ENCODE results near the gene LRRC34. TPM values are rescaled to one million over a fixed set of nuclear protein-coding genes. Genes with fewer than 3 reads are reported as not detected.

Gene LRRC34
- total and polyA plus RNA-seq, 9 of the 15 experiments (the other 6 are each of a cell fraction or from before 2014, with no cell fraction given), result 0.17 to 0.30 TPM; not detected in 7

DNA sequence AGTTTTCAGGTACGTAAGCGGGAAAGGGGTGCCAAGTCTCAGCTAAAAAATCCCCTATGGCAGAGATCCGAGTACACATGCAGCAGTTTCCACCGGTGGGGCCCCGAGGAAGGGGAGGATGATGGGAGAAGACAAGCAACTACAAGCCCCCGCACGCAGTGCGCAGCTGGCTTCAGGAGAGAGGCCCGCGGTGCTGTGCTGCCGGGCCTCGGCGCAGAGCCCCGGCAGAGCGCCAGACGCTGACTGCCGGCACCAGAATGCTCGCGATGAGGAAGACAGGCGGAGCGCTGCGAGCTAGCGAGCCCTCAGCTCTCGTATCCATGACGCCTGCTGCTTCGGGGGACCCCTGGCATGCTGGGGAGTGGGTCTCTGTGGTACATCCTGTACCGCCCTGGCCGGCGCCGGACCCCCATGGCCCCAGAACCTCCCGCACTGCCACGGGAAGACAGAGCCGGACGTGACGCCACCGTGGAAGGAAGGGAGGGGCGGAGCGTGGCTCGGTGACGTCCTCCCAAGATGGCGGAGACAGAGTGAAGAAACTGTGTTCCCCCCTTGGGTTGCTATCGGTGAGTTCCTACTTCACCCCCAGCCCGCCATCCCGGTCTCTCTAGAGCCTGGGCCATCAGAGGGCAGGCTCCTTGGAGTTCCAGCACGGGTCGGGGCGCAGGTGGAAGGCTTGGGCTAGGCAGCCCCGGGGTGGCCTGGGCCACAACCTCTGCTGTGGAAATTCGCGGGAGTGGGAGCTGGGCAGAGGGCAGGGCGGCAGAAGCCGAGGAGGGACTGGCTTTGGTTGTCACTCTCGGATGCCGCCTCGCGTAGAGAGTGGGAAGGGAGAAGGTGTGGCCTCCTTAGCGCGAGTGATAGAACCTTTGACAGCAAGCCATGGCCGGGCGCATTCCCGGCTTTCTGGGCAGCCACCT, 39.5 kb downstream of the LRRC34 start, which contains the start of gene MYNN (continued):
- TF ChIP-seq HBP1 (CRISPR knock-in tag; IDR thresholded peaks at IDR 0.05) (0 out of 2 replicates have a peak, but pooled peaks have one; percentile 56), MXI1 (IDR thresholded peaks at IDR 0.05; ENCODE audit: low read depth, low read length) (no peak), RB1 (IDR thresholded peaks at IDR 0.05; ENCODE audit: low read depth) (peak; percentile 71), CTCFL (IDR thresholded peaks at IDR 0.05; ENCODE audit: borderline replicate concordance, insufficient read depth, low read depth, low read length, poor library complexity, severe bottlenecking) (no peak), RBM22 (IDR thresholded peaks at IDR 0.05; ENCODE audit: low read depth, low read length, poor library complexity, severe bottlenecking) (no peak), SAFB2 (IDR thresholded peaks at IDR 0.05; ENCODE audit: borderline replicate concordance, low read depth, low read length, severe bottlenecking) (no peak), SETDB1 (IDR thresholded peaks at IDR 0.05; ENCODE audit: low read length) (no peak), POU5F1 (IDR thresholded peaks at IDR 0.05; ENCODE audit: borderline replicate concordance, low read depth, low read length, partially characterized antibody) (no peak), ZNF586 (CRISPR knock-in tag; conservative IDR thresholded peaks at IDR 0.05) (no peak), ZNF184 (CRISPR knock-in tag; IDR thresholded peaks at IDR 0.05) (no peak), U2AF1 (optimal IDR thresholded peaks at IDR 0.05; ENCODE audit: low read depth, low read length) (no peak), TAF1 (IDR thresholded peaks at IDR 0.05; ENCODE audit: control insufficient read depth, extremely low read depth, insufficient read depth, low read length, severe bottlenecking) (peak; percentile 90), PURB (CRISPR knock-in tag; IDR thresholded peaks at IDR 0.05; ENCODE audit: low read depth) (no peak), LCOR (CRISPR knock-in tag; IDR thresholded peaks at IDR 0.05) (peak; percentile 23; the same call in 1 of the 2 replicates), ZNF717 (CRISPR knock-in tag; IDR thresholded peaks at IDR 0.05) (peak; percentile 40; the same call in 1 of the 2 replicates)
- TF ChIP-seq, protein P1, sequence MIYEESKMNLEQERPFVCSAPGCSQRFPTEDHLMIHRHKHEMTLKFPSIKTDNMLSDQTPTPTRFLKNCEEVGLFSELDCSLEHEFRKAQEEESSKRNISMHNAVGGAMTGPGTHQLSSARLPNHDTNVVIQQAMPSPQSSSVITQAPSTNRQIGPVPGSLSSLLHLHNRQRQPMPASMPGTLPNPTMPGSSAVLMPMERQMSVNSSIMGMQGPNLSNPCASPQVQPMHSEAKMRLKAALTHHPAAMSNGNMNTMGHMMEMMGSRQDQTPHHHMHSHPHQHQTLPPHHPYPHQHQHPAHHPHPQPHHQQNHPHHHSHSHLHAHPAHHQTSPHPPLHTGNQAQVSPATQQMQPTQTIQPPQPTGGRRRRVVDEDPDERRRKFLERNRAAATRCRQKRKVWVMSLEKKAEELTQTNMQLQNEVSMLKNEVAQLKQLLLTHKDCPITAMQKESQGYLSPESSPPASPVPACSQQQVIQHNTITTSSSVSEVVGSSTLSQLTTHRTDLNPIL (CRISPR knock-in tag; IDR thresholded peaks at IDR 0.05), result no peak
- TF ChIP-seq, protein P2, sequence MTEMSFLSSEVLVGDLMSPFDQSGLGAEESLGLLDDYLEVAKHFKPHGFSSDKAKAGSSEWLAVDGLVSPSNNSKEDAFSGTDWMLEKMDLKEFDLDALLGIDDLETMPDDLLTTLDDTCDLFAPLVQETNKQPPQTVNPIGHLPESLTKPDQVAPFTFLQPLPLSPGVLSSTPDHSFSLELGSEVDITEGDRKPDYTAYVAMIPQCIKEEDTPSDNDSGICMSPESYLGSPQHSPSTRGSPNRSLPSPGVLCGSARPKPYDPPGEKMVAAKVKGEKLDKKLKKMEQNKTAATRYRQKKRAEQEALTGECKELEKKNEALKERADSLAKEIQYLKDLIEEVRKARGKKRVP (CRISPR knock-in tag; IDR thresholded peaks at IDR 0.05), result no peak
